ENCODE measurements around the gene HOXC12.

HOXC12 gene, protein sequence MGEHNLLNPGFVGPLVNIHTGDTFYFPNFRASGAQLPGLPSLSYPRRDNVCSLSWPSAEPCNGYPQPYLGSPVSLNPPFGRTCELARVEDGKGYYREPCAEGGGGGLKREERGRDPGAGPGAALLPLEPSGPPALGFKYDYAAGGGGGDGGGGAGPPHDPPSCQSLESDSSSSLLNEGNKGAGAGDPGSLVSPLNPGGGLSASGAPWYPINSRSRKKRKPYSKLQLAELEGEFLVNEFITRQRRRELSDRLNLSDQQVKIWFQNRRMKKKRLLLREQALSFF

DNA sequence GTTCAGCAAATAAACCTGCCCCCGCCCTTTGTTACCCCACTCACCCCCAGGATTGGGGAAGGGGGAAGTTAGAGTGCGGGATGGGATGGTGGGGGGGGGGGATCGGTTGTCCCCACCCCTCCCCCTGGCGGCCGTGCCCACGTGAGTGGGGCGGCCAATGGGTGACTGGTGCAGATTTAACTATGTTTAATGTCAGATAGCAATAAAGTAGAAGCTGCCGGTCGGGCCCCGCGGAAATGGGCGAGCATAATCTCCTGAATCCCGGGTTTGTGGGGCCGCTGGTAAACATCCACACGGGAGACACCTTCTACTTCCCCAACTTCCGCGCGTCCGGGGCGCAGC lies at the start of gene HOXC12:
TSS of gene HOXC12 (plus strand) at position 210 of the 342 bp plus-strand sequence. CDS start at position 237, 27 bp downstream.
- no peak for DNase-seq (ENCODE audit: low read depth)

DNA sequence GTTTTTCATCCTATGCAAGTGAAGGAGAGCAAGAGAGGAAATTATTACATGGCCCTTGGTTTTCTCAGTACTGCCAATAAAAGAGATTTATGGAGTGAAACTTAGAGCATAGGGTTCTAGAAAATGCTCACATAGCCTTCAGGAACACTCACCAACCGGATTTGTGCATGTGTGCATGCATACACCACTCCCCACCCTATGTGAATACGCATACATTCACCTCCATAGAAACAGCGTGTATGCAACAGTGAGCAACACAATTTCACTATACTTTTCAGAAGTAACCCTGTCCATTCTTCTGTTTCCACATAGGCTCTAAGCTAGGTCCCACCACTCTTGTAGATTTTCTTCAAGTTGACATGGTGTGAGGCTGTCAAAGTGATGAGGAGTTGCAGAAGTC lies 47.6 kb upstream of the HOXC12 start:
- DNase-seq (ENCODE audit: low read depth), result no peak

DNA sequence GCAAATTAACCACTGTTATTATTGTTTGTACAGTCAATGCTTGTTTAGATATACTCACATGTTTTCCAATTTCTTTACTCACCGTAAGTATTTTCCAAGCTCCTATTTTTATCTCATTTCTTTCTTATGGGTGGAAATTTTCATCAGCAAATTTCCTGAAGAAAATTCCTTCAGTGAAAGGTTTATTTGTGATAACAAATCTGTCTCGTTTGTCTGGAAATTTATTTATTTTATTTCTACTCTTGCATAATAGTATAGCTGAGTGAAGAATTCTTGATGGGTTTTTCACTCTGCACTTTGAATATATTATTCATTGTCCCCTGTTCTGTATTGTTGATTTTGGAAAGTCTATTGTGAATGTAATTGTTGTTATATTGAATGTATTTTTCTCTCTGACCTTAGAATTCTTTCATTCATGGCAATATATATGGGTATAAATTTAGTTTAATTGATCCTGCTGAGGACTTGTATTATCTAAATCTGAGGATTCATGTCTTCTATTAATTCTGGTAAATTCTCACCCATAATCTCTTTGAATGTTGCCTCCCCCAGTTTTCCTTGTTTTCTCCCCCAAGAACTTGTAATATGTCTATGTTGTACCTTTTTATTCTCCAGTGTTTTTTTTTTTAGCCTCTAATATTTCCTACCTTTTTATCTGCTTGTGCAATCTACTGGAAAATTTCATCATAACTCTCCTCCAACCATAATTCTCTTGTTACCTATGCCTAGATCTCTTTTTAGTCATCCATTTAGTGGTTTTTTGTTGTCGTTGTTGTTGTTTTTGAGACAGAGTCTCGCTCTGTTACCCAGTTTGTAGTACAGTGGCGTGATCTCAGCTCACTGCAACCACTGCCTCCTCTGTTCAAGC lies 37.7 kb upstream of the HOXC12 start:
- no peak for DNase-seq (ENCODE audit: low read depth)

DNA sequence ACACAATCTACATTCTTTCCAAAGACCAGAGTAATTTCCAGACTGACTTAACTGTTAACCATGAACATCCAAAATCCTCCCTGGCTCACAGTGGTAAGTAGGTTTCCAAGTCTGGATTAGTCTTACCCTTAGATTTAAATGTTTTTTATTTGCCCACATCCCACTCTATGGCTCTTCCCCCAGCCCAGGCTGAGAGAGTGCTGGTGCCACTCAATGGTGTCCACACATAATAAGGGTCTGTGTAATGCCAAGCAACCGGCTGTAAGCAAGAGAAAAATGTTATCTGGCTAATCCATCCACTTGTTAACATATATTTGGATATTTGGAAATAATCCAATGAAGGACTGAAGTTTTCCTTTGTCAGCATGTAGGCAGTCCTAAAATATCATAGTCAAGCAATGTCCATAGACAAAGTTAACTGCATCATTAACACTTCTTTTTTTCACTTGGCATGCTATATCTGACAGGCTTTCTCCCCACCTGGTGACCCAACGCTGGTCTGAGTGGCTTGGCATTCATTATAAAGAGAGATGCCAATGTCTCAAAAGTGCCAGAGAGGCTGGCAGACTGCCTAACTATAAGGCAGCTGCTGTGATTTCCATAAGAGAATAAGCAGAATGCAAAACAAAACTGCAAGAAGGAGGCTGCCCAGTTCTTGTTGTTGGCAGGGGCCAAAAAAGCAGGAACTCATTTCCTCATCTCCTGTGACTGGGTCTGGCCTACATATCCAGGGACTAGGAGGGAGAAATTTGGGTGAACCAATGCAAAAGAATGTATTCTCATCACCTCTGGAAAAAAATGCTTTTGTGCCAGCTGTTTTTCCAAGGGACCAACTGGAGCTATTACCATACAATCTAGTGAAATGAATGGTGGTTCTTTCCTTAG lies 29.9 kb upstream of the HOXC12 start:
- no peak for DNase-seq (ENCODE audit: low read depth)

DNA sequence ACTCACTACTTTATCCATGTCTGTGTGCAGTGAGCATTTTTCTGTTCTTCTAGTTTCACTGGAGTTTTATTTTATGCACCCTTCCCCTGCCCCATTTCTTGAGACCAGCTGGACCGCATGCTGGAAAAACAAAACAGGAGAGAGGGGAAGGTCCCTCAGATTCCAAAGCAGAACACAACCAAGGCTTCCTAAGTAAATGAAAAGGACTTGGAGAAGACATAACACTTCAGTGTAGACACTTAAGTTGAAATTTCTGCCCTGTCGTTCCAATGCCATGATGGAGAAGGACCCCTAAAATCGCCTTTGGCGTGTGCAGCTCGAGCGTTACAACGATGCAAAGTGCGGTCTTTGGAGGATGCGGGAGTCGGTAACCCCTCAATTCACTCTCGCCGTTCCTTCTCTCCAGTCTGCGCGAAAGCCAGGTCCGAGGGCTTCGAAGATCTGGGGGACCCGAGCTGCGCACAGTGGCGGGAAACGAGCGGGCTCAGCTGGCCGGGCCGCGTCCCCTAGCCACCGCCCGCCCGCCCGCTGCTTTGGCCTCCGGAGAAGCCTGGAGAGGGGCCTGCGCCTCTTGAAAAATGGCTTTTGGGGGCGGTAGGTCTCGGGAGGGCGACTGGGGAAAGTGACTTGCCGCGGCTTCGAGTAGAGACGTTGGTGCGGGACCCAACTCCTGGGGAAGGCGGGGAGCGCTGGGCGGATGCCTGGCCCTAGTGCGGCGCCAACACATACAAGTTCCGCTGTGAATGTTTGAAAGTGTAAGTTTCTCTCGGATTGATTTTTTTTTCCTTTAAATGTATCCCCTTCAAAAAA lies 27.3 kb upstream of the HOXC12 start:
- no peak for DNase-seq (ENCODE audit: low read depth)

DNA sequence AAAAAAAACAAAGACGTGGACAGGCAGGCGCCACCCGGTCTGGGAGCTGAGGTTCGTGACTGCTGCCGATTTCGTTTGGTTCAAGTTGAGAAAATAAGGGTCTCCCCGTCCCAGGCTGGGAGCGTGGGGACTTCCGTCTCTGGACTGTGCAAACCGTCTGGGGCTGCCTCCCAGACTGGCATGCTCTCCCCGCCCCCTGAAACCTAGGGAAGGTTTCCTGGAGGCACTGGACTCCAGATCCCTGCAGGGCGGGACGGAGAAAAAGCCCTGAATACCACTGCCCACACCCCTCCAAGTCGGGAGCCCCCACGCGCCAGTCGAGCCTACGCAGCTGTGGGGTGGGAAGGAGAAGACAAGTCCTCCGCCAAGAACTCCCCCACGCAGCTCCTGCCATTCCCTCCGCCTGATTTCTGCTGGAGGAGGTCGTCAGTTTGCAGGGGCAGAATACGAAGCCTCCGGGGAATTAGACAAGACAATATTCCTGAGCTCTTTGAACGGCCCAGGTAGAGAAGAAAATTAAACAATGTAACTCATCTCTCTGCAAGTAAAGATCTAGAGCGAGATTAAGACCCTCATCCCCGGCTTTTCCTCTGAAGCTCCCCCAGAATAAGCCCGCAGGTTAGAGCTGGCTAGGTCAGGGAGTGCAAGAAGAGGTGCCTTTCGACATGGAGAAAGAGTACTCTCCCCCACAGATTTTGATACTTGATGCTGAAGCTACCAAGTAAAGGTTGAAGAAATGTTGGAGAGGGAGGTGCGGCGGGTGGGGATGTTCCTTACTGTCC lies 26.5 kb upstream of the HOXC12 start:
- DNase-seq (ENCODE audit: low read depth), result no peak

DNA sequence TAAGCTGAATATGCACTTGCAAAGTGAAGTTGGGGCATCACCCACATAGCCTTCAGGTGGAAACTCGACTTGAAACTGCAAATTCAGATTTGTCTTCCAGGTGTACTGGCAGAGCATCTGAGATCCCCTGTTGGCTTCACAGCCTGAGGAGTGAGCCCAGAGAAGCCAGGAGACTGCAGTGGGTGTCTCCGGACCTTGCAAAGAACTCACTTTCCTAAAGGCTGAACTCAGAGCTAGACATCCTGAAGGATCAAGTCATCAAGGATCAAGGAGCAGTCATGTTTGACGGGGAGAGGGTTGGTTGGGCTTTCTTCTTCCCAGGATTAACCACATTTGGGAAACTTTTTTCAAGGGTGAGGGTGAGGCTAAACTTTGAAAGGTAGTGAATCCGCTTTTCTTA lies 25.2 kb upstream of the HOXC12 start:
- DNase-seq (ENCODE audit: low read depth), result no peak

DNA sequence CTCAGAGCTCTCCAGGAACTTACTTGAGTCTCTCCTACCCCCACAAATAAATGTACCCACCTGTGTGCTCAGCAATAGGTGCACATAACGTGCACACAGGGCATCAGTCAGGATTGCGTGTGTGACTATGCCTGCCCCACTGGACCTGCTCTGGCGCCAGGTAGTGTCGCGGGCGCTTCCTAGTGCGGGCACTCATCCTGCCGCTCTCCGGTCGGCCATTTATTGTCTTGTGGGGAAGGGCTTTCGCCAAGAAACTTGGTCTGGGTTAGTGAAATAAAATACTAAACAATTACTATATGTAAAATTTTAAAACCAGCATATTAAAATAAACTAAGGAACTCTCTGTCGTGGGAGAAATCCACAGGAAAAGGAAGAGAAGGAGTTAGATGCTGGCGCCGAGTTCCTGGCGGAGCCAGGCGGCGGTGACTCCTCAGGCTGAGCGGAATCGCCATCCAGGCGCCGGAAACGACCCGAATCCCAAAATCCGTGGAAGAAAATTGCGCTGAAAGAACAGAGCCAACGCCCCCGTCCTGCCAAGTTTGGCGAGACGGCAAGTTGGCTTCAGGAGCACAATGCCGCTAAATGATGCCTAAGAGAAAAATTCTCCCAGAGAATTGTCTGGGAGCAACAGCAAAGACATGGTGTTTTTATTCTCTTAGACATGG lies 24.0 kb upstream of the HOXC12 start:
- DNase-seq (ENCODE audit: low read depth), result no peak

DNA sequence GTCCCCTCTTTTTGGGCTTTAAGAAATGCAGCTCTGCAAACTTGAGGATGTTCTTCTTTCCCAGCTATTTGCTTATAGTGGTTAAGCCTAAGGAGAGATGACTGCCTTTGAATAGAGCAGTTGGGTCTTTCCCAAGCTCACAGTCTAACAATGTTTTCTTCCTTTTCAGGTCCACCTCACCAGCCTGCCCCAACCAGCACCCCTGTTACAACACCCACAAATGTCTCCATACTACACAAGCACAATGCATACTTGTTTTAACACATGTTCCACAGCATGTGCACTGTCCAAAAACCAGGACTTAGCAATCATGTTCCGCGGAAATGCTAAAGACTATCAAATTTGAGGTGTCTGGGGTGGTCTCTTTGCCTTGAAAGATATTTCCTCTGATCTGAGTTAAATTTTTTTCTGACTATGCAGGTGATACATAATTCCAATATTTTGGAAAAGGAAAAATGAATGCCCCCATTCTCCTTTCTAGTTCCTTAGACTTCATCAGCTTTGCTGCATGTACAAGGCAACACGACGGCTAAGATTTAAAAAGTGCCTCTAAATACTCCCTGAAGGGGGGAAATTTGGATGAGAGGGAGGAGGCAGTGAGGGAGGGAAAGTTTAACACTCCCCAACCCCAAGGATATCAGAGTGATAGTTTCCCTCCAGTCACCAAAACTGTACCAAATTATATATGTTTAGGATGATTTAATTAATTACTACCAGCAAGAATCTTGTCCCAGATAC lies 22.7 kb upstream of the HOXC12 start:
- DNase-seq (ENCODE audit: low read depth), result no peak

DNA sequence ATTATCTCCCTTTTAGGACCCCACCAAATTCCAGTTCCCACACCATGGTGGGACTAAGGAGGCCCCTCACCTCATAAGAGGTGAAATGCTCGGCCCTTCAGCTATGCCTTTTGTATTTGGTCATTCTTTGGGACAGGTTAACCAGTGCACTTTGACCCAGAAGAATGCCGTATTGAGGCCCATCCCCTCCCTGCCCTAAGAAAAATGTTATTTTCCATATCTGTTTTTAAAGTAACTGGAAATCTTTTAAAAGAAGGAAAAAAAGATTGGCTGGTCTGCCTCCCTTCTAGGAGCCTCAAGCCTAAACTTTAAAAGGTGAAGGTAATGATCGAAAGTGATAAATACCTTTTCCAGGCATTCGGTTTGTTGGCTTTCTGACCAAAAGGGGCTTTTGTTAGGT lies 21.8 kb upstream of the HOXC12 start:
- no peak for DNase-seq (ENCODE audit: low read depth)

DNA sequence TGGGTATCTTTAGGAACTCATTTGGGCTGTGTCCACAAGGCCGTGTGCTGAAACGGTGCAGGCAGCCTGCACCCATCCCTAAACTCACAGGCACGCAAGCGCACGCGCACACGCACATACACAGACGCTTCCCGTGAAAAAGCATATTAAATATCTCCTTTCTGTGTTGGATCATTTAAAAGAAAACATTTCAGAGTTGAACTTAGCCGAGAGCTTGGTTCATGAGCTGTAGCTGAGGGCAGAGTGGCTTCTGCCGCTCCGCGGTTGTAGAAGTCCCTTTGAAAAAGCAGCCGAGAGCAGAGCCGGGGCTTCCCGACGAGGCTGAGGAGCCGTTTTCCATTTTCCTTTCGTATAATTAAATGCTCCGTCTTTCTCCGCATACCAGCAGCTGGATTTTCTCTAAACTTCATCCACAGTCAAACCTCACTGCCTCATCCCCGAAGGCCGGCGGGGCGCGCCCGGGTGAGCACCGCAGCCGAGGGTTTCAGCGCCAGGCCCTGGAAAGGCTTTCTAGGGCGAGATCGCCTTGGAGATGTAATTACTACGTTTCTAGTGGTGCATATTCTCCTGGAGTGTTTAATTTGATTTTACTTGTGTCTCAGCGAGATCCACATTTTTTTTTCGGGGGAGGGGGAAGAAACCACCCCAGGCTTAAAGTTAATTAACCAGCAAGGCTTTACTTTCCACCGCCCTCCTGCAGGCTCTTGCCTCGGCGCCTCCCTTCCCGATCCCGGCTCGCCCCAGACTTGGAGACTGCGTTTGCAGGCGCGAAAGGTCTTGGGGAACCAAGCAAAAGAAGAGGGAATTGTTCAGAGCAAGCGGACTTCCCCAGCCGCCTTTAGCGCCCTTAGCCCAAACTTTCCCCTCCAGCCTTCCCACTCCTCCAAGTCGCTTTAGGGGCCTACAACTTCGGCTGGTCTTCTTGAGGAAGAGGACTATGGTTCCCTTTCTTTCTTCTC lies 19.0 kb upstream of the HOXC12 start:
- no peak for DNase-seq (ENCODE audit: low read depth)

DNA sequence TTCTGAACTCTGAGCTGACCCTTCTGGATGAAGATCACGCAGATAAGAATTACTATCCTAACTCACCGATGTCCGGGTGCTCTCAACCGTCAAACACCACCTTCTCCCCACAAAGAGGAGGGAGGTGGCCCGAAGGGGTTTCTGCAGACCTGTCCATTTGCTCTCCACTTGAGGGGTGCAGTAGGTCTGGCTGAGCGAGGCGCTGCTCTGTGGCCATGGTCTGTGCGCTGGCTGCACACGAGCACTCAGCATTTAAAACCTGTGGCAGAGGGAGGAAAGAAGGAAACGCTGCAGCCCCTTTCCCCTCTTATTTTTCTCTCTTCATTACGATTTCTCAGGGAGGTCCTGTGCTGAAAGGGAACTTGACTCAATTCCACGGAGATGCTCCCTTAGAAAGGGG lies 17.6 kb upstream of the HOXC12 start:
- no peak for DNase-seq (ENCODE audit: low read depth)

DNA sequence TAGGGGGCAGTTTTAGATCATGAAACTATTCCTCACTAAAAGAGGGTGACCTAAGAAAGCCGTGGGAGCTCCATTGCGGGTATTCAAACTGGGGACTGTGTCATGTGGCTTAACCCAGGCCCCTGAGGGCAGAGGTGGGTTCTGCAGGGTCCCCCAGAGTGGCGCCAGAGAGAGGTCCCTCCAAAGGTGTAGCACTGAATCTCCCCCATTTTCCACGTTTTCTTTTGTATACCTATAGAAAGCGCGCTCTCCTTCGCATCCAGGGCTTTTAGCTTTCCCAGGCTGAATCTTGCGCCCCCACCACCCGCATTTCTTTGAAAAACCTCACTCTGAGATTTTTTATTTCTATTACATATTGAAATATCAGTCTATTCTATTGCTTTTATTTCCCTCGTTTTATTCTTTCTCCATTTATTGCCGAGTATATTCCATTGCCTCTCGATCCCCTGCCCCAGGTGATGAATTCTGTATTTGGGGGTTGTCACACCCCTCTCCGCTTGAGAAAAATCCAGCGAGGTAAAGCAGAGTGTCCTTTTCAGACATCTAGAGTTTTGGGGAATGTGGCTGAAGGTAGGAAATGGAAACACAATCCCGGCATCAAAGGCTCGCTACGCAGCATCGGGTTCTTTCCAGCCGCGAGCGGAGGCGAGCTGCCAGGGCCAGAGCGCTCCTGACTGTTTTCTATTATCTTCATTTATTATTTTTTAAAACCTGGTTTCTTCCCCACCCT lies 16.9 kb upstream of the HOXC12 start:
- DNase-seq (ENCODE audit: low read depth), result no peak

DNA sequence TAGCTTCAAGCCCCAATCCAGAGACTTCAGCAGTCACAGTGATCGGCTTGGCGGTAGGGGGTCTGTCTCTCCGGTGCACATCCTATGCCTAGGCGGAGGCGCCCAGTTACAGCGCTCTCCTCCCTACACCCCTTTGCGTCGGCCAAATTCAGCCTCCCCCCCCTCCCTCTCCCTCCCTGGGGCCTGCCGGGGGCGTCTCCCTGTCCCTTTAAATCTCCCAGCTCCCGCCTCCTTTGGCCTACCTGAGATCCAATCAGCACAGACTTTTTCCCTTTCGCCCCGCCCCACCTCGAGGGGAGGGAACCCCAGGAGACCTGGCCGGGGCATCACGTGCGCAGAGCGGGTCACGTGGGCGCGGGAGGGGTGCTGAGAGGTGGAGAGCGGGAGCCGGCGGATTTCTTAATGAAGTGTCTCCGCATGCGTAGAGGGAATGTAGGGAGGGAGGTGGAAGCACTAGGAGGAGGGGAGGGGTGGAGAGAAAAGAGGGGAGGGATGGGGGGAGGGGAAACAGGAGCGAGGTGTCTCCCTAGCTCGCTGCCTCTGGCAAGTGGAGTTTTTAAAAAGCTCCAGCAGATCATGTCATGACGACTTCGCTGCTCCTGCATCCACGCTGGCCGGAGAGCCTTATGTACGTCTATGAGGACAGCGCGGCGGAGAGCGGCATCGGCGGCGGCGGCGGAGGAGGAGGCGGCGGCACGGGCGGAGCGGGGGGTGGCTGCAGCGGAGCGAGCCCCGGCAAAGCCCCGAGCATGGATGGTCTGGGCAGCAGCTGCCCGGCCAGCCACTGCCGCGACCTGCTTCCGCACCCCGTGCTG lies 16.2 kb upstream of the HOXC12 start, which contains the start of gene HOXC13:
TSS of gene HOXC13 (plus strand) at position 506 of the 815 bp plus-strand sequence. CDS start at position 582, 76 bp downstream.
- no peak for DNase-seq (ENCODE audit: low read depth)

DNA sequence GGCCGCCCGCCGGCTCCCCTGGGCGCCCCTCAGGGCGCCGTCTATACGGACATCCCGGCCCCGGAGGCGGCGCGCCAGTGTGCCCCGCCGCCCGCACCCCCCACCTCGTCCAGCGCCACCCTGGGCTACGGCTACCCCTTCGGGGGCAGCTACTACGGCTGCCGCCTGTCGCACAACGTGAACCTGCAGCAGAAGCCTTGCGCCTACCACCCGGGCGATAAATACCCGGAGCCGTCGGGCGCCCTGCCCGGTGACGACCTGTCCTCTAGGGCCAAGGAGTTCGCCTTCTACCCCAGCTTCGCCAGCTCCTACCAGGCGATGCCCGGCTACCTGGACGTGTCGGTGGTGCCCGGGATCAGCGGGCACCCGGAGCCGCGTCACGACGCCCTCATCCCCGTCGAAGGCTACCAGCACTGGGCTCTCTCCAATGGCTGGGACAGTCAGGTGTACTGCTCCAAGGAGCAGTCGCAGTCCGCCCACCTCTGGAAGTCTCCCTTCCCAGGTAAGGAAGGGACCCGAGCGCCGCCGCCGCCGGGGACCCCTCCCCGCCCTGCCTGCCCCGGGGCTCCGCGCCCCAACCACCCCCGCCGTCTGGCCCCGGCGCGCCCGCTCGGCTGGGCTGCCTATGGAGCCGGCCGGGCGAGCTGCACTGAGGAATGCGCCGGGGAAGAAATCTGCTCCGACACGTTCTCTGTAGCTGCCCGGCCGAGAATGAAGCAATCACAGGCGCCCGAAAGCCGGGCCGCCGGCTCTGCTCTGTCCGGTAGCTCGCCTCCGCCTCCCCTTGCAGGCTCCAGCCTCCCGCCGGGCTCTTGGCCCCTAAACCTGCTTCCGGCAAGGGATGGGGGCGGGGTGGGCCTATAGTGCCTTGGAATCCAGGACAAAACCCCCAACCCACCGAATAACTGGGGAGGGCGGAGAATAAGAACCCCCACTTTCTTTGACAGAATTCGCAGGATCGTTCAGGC lies 15.3 kb upstream of the HOXC12 start:
- no peak for DNase-seq (ENCODE audit: low read depth)
